Suprapubic skin (tissue), 4 donors: ENCODE results near the gene LGI4. TPM values are rescaled to one million over a fixed set of nuclear protein-coding genes. Genes with fewer than 3 reads are reported as not detected.

Experiments
- DNase-seq, 2 donors: peaks; one replicate each; pipeline ENCODE4 v3.0.0-alpha.2; 2019; ENCODE audit warnings: low spot score in 2 of 2
- H3K27ac ChIP-seq: fragments of 200-600 bp; sonication (generic); one replicate; pipeline ENCODE4 v1.5.1; 2019
- H3K27me3 ChIP-seq: fragments of 200-600 bp; sonication (generic); one replicate; pipeline ENCODE4 v1.5.1; 2019
- H3K36me3 ChIP-seq: fragments of 200-600 bp; sonication (generic); one replicate; pipeline ENCODE4 v1.5.1; 2019
- H3K4me1 ChIP-seq: fragments of 200-600 bp; sonication (generic); one replicate; pipeline ENCODE4 v1.5.1; 2019
- H3K4me3 ChIP-seq: fragments of 200-600 bp; sonication (generic); one replicate; pipeline ENCODE4 v1.5.1; 2019; ENCODE audit warnings: mild to moderate bottlenecking
- H3K9me3 ChIP-seq: fragments of 200-600 bp; sonication (generic); one replicate; pipeline ENCODE4 v1.5.1; 2019
- CTCF ChIP-seq, 2 donors: fragments of 200-600 bp in 1 of 2; fragments of 450-650 bp in 1 of 2; sonication (generic) in 1 of 2; IDR thresholded peaks; one replicate each; pipeline ENCODE4 v1.5.1; 2016 to 2019; ENCODE audit warnings: antibody characterized with exemption in 2 of 2, mild to moderate bottlenecking in 1 of 2, moderate library complexity in 1 of 2
- EP300 ChIP-seq: sonication (generic); formaldehyde crosslinking; IDR thresholded peaks from one replicate; pipeline ENCODE4 v1.6.1; 2017; ENCODE audit warnings: antibody characterized with exemption
- POLR2A ChIP-seq, 2 donors: fragments of 450-650 bp; IDR thresholded peaks; one replicate each; pipeline ENCODE4 v1.6.1; 2017; ENCODE audit warnings: antibody characterized with exemption in 2 of 2, mild to moderate bottlenecking in 2 of 2, moderate library complexity in 2 of 2
- POLR2AphosphoS5 ChIP-seq, 3 donors: sonication (generic); formaldehyde crosslinking; IDR thresholded peaks; one replicate each; pipeline ENCODE4 v1.6.1; 2017; ENCODE audit warnings: antibody characterized with exemption in 3 of 3
- WGBS: methylation state at CpG from one replicate; pipeline ENCODE4 v1.1.5; 2018; 5-methylcytosine and 5-hydroxymethylcytosine counted together
- total RNA-seq, 4 donors: library from RNA; depleted of rRNA; stranded (reverse); fragments of >200 nt; gene quantifications; one replicate each; pipeline ENCODE4 v1.1.0, GENCODE V29; 2016

LGI4 gene
- total RNA-seq, 4 donors from 2014 or later, result 4.3 to 11.8 (median 7.8) TPM

GRCh38 chr19:35088131-35088913 is 46.5 kb downstream of the LGI4 start:
- Histone ChIP-seq H3K36me3 (no peaks in the 10 kb centered on the region), H3K27ac (no peak overlapping the region), H3K9me3 (no peaks in the 10 kb centered on the region), H3K4me3 (no peak overlapping the region), H3K4me1 (peaks cover 19% of the 10 kb centered on the region), H3K27me3 (no peaks in the 10 kb centered on the region)
- DNase-seq, result no peak
- no peak for TF ChIP-seq EP300
- TF ChIP-seq CTCF (IDR thresholded peaks at IDR 0.05), result no peak
- TF ChIP-seq POLR2A (IDR thresholded peaks at IDR 0.05), result no peak
- TF ChIP-seq POLR2AphosphoS5 (IDR thresholded peaks at IDR 0.05), result no peak
- WGBS, result 84% methylated on average over 4 of the region's 8 CpGs

- H3K27me3 ChIP-seq, result no peaks in the 10 kb centered on the region
- no peak for DNase-seq
Observed at GRCh38 chr19:35087393-35087792, 47.5 kb downstream of the LGI4 start.

GRCh38 chr19:35086455-35086854 is 48.4 kb downstream of the LGI4 start:
- no peaks in the 10 kb centered on the region for H3K9me3 ChIP-seq
- peaks cover 7% of the 10 kb centered on the region for H3K4me1 ChIP-seq
- no peaks in the 10 kb centered on the region for H3K27me3 ChIP-seq
- no peak overlapping the region for H3K27ac ChIP-seq
- no peak for DNase-seq
- no peaks in the 10 kb centered on the region for H3K36me3 ChIP-seq
- TF ChIP-seq CTCF (IDR thresholded peaks at IDR 0.05) (no peak), EP300 (no peak)
- WGBS, result 87% methylated on average over 8 of the region's 8 CpGs
- no peak overlapping the region for H3K4me3 ChIP-seq

More at GRCh38 chr19:35087393-35087792, 47.5 kb downstream of the LGI4 start:
- H3K4me1 ChIP-seq, result peaks cover 12% of the 10 kb centered on the region
- no peak overlapping the region for H3K4me3 ChIP-seq
- H3K9me3 ChIP-seq, result no peaks in the 10 kb centered on the region
- no peaks in the 10 kb centered on the region for H3K36me3 ChIP-seq
- TF ChIP-seq POLR2A (IDR thresholded peaks at IDR 0.05), result no peak
- no peak for TF ChIP-seq EP300
- TF ChIP-seq CTCF (IDR thresholded peaks at IDR 0.05), result no peak
- TF ChIP-seq POLR2AphosphoS5 (IDR thresholded peaks at IDR 0.05), result no peak
- no peak overlapping the region for H3K27ac ChIP-seq

DNA sequence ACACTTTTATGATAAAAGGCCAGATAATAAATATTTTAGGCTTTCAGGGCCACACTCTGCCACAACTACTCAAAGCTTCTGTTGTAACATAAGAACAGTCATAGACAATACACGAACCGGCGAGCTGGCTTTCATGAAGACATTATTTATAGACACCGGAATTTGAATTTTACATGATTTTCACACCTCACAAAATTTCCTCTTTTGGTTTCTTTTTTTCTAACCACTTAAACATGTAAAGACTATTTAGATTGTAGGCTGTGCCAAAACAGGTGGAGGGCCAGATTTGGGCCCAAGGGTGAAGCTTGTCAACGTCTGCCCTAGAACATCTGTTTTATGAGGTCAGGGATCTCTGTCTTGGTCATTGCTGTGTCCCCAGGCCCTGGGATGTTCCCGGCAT is 48.9 kb downstream of the LGI4 start:
- Histone ChIP-seq H3K27me3 (no peaks in the 10 kb centered on the region), H3K27ac (no peak overlapping the region), H3K36me3 (no peaks in the 10 kb centered on the region), H3K4me3 (no peak overlapping the region), H3K4me1 (peaks cover 4% of the 10 kb centered on the region), H3K9me3 (no peaks in the 10 kb centered on the region)
- 77% methylated on average over 6 of the region's 6 CpGs for WGBS
- DNase-seq, result no peak
- TF ChIP-seq POLR2AphosphoS5 (IDR thresholded peaks at IDR 0.05) (no peak), CTCF (IDR thresholded peaks at IDR 0.05) (no peak), EP300 (no peak), POLR2A (IDR thresholded peaks at IDR 0.05) (no peak)

DNA sequence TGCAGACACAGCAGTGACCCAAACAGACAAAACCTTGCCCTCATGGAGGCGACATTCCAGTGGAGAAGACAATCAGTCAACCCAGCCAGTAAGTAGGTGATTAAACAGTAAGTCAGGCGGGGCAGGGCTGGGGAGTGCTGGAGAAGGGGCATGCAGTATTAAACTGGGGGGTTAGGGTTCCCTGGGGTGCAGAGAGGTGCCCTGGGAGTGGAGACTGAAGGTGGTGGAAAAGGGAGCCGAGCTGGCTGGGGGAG is 50.4 kb downstream of the LGI4 start:
- 93% methylated on average over 3 of the region's 3 CpGs for WGBS
- Histone ChIP-seq H3K27me3 (no peaks in the 10 kb centered on the region), H3K36me3 (no peaks in the 10 kb centered on the region), H3K9me3 (no peaks in the 10 kb centered on the region), H3K4me1 (no peaks in the 10 kb centered on the region), H3K27ac (no peak overlapping the region), H3K4me3 (no peak overlapping the region)
- TF ChIP-seq POLR2AphosphoS5 (IDR thresholded peaks at IDR 0.05), result no peak
- no peak for TF ChIP-seq EP300
- no peak for TF ChIP-seq POLR2A (IDR thresholded peaks at IDR 0.05)
- TF ChIP-seq CTCF (IDR thresholded peaks at IDR 0.05), result no peak
- DNase-seq, result no peak
